DOHH2 (cell line): ENCODE measurements around the gene LPGAT1.

ENCODE experiments used
- H3F3A ChIP-seq: fragments of 200-600 bp; sonication (generic), shearing (Covaris generic); 2 replicates; pipeline ENCODE4 v1.6.0; 2016; ENCODE audit warnings: antibody characterized with exemption, mild to moderate bottlenecking; ENCODE audit not compliant: control insufficient read depth, insufficient read depth
- H3K27ac ChIP-seq: fragments of 200-600 bp; sonication (generic); 2 replicates; pipeline ENCODE4 v1.5.1; 2014; ENCODE audit warnings: low read depth, mild to moderate bottlenecking, low read length, moderate library complexity
- H3K27me3 ChIP-seq: fragments of 200-600 bp; sonication (generic); 2 replicates; pipeline ENCODE4 v1.6.1; 2014; ENCODE audit warnings: mild to moderate bottlenecking, low read length, mixed read lengths; ENCODE audit not compliant: control insufficient read depth
- H3K36me3 ChIP-seq: fragments of 200-600 bp; sonication (generic); 2 replicates; pipeline ENCODE4 v1.6.1; 2014; ENCODE audit warnings: mild to moderate bottlenecking, low read length, moderate library complexity, mixed read lengths; ENCODE audit not compliant: control insufficient read depth
- H3K4me1 ChIP-seq: fragments of 200-600 bp; sonication (generic); 2 replicates; pipeline ENCODE4 v1.6.1; 2014; ENCODE audit warnings: mild to moderate bottlenecking, low read length, mixed read lengths; ENCODE audit not compliant: control insufficient read depth
- H3K4me2 ChIP-seq: fragments of 200-600 bp; sonication (generic); 2 replicates; pipeline ENCODE4 v1.6.0; 2014; ENCODE audit warnings: mild to moderate bottlenecking, low read length, moderate library complexity
- H3K4me3 ChIP-seq: fragments of 200-600 bp; sonication (generic); 2 replicates; pipeline ENCODE4 v1.5.1; 2014; ENCODE audit warnings: mild to moderate bottlenecking, low read length, mixed read lengths
- H3K79me2 ChIP-seq: fragments of 200-600 bp; sonication (generic); 2 replicates; pipeline ENCODE4 v1.6.1; 2014; ENCODE audit warnings: mild to moderate bottlenecking, low read length, mixed read lengths; ENCODE audit not compliant: control insufficient read depth
- H3K9me2 ChIP-seq: fragments of 200-600 bp; sonication (generic); replicated peaks from 2 replicates; pipeline ENCODE4 v1.6.1; 2014; ENCODE audit warnings: mild to moderate bottlenecking, low read length, mixed read lengths; ENCODE audit not compliant: control insufficient read depth
- H3K9me3 ChIP-seq: fragments of 200-600 bp; sonication (generic); 2 replicates; pipeline ENCODE4 v1.6.1; 2014; ENCODE audit warnings: antibody characterized with exemption, low read length, mixed read lengths; ENCODE audit not compliant: control insufficient read depth, insufficient read depth
- H4K20me1 ChIP-seq: fragments of 200-600 bp; sonication (generic); 2 replicates; pipeline ENCODE4 v1.6.0; 2014; ENCODE audit warnings: low read depth, mild to moderate bottlenecking, antibody characterized with exemption, low read length, moderate library complexity; ENCODE audit not compliant: control insufficient read depth, insufficient read depth
- CTCF ChIP-seq: fragments of 200-600 bp; sonication (generic); IDR thresholded peaks from one replicate; pipeline ENCODE4 v1.5.1; 2014; ENCODE audit warnings: antibody characterized with exemption, mild to moderate bottlenecking, low read depth, low read length; ENCODE audit not compliant: poor library complexity, severe bottlenecking
- EZH2phosphoT487 ChIP-seq: fragments of 200-600 bp; sonication (generic); IDR thresholded peaks from 2 replicates; pipeline ENCODE4 v1.6.1; 2017; ENCODE audit warnings: borderline replicate concordance, mild to moderate bottlenecking, antibody characterized with exemption, low read length, moderate library complexity, mixed read lengths

The LPGAT1 gene

GRCh38 chr1:211865180-211865579, 34.6 kb upstream of the LPGAT1 start:
- Histone ChIP-seq H4K20me1 (no peaks in the 10 kb centered on the region), H3K27ac (no peak overlapping the region), H3K4me1 (no peaks in the 10 kb centered on the region), H3K9me3 (no peaks in the 10 kb centered on the region), H3F3A (no peaks in the 10 kb centered on the region), H3K27me3 (peaks cover 8% of the 10 kb centered on the region), H3K79me2 (no peaks in the 10 kb centered on the region), H3K4me2 (no peak overlapping the region), H3K36me3 (no peaks in the 10 kb centered on the region), H3K9me2 (no peaks in the 10 kb centered on the region), H3K4me3 (no peak overlapping the region)
- TF ChIP-seq EZH2phosphoT487 (no peak), CTCF (no peak)

GRCh38 chr1:211859405-211859804, 28.8 kb upstream of the LPGAT1 start:
- Histone ChIP-seq H4K20me1 (no peaks in the 10 kb centered on the region), H3K4me1 (no peaks in the 10 kb centered on the region), H3K9me3 (peaks cover 4% of the 10 kb centered on the region; the same call in 1 of the 2 replicates), H3K9me2 (no peaks in the 10 kb centered on the region), H3K36me3 (no peaks in the 10 kb centered on the region), H3K4me2 (no peak overlapping the region), H3K27ac (no peak overlapping the region), H3K27me3 (no peaks in the 10 kb centered on the region; the same call in 1 of the 2 replicates), H3F3A (no peaks in the 10 kb centered on the region), H3K4me3 (no peak overlapping the region), H3K79me2 (no peaks in the 10 kb centered on the region)
- no peak for TF ChIP-seq EZH2phosphoT487
- no peak for TF ChIP-seq CTCF

- Histone ChIP-seq H4K20me1 (no peaks in the 10 kb centered on the region), H3K4me2 (no peak overlapping the region), H3K36me3 (no peaks in the 10 kb centered on the region), H3K27me3 (0 out of 2 replicates have a peak, but pooled peaks cover 2% of the 10 kb centered on the region), H3K27ac (no peak overlapping the region), H3K4me1 (no peaks in the 10 kb centered on the region), H3K9me2 (no peaks in the 10 kb centered on the region), H3K79me2 (no peaks in the 10 kb centered on the region), H3K9me3 (no peaks in the 10 kb centered on the region), H3F3A (no peaks in the 10 kb centered on the region), H3K4me3 (no peak overlapping the region)
- TF ChIP-seq CTCF (no peak), EZH2phosphoT487 (no peak)
Observed at GRCh38 chr1:211851174-211851573, 20.6 kb upstream of the LPGAT1 start.
